Testis (tissue), 3 donors: Measurements from ENCODE around the gene ABCA12. TPM values are rescaled to one million over a fixed set of nuclear protein-coding genes. Genes with fewer than 3 reads are reported as not detected.

Source experiments
- DNase-seq: peaks from one replicate; pipeline ENCODE4 v3.0.0-alpha.2; 2019
- H3K27ac ChIP-seq, 2 donors: fragments of 200-600 bp; sonication (generic); one replicate each; pipeline ENCODE4 v1.5.1; 2019
- H3K27me3 ChIP-seq: fragments of 200-600 bp; sonication (generic); one replicate; pipeline ENCODE4 v1.5.1; 2019
- H3K36me3 ChIP-seq: fragments of 200-600 bp; sonication (generic); one replicate; pipeline ENCODE4 v1.5.1; 2017; ENCODE audit warnings: low read depth; ENCODE audit errors: missing control alignments
- H3K4me1 ChIP-seq: fragments of 200-600 bp; sonication (generic); one replicate; pipeline ENCODE4 v1.5.1; 2019
- H3K4me3 ChIP-seq, 2 donors: fragments of 200-600 bp; sonication (generic); one replicate each; pipeline ENCODE4 v1.5.1; 2017 to 2019
- H3K9me3 ChIP-seq: fragments of 200-600 bp; sonication (generic); one replicate; pipeline ENCODE4 v1.5.1; 2017
- CTCF ChIP-seq, 3 experiments: fragments of 450-650 bp in 2 of 3; fragments of 200-600 bp in 1 of 3; sonication (generic) in 1 of 3; IDR thresholded peaks; one replicate each; pipeline ENCODE4 v1.5.1; 2016 to 2019; ENCODE audit warnings: antibody characterized with exemption in 3 of 3, mild to moderate bottlenecking in 2 of 3, moderate library complexity in 1 of 3
- POLR2A ChIP-seq: fragments of 450-650 bp; IDR thresholded peaks from one replicate; pipeline ENCODE4 v1.6.1; 2017; ENCODE audit warnings: antibody characterized with exemption, mild to moderate bottlenecking, moderate library complexity
- WGBS, 2 donors: methylation state at CpG; one replicate each; pipeline ENCODE4 v1.1.5; 2018; 5-methylcytosine and 5-hydroxymethylcytosine counted together
- intact Hi-C: fragments of 100-400 bp; cut with DNase I; formaldehyde crosslinking; loops from one replicate; pipeline ENCODE4 v1.15.1; 2023; ENCODE audit warnings: low total_unique reads
- polyA plus RNA-seq: library from polyadenylated mRNA; stranded (reverse); fragments of 350-450 nt; fragmentation: Illumina TruSeq; extraction: RNeasy Lipid Tissue Mini Kit (QIAGEN cat#74804); gene quantifications from one replicate; pipeline ENCODE4 v1.2.3, GENCODE V29; 2014; ENCODE audit warnings: low read depth, low replicate concordance; ENCODE audit not compliant: insufficient read depth
- total RNA-seq, 2 donors: library from RNA; depleted of rRNA; stranded (reverse); fragments of >200 nt; gene quantifications; one replicate each; pipeline ENCODE4 v1.2.3, GENCODE V29; 2016

Gene ABCA12
- total and polyA plus RNA-seq, 3 donors from 2014 or later, result 1.4 to 1.8 (median 1.6) TPM

- no peaks in the 10 kb centered on the region for H3K27me3 ChIP-seq
- 35 to 41% methylated on average over 2 of the region's 2 CpGs for WGBS, 2 donors
- no peak overlapping the region for H3K27ac ChIP-seq
- no peak for DNase-seq
- TF ChIP-seq CTCF (IDR thresholded peaks at IDR 0.05), result no peak
- no peak for TF ChIP-seq POLR2A
- no peaks in the 10 kb centered on the region for H3K36me3 ChIP-seq
- H3K4me1 ChIP-seq, result no peaks in the 10 kb centered on the region
- intact Hi-C loops, result no loop called here
- H3K9me3 ChIP-seq, result no peaks in the 10 kb centered on the region
- H3K4me3 ChIP-seq, result no peak overlapping the region
These were observed 78.7 kb downstream of the ABCA12 start for GRCh38 chr2:215059724-215060123.

- Histone ChIP-seq H3K4me1 (no peaks in the 10 kb centered on the region), H3K36me3 (no peaks in the 10 kb centered on the region), H3K9me3 (no peaks in the 10 kb centered on the region), H3K27ac (no peak overlapping the region), H3K27me3 (no peaks in the 10 kb centered on the region), H3K4me3 (no peak overlapping the region)
- intact Hi-C loops, result no loop called here
- 76 to 88% methylated on average over 2 of the region's 2 CpGs for WGBS, 2 donors
- no peak for TF ChIP-seq CTCF (IDR thresholded peaks at IDR 0.05)
- DNase-seq, result no peak
These were observed 82.5 kb downstream of the ABCA12 start for GRCh38 chr2:215055891-215056290.

DNA sequence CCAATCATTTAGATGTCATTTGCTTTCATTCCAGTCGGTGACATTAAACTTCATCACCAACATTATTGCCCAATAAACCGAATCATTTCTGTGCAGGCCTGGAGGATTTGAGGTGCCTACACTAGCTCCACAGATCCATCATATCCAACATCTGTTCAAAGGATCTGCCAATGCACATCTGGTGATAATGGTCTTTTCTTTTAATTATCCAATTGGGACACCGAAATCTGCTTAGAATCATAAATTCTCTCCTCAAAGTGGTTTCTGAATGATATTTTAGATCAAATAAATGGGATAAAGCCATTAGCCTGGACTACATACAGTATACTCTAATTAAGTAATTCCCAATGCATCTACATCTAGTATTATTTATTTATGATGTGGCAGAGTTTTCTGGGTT, 85.6 kb downstream of the ABCA12 start:
- Histone ChIP-seq H3K36me3 (no peaks in the 10 kb centered on the region), H3K27ac (no peak overlapping the region), H3K4me3 (no peak overlapping the region), H3K4me1 (no peaks in the 10 kb centered on the region), H3K27me3 (no peaks in the 10 kb centered on the region), H3K9me3 (no peaks in the 10 kb centered on the region)
- intact Hi-C loops, result no loop called here
- no peak for TF ChIP-seq POLR2A
- TF ChIP-seq CTCF (IDR thresholded peaks at IDR 0.05), result no peak
- no peak for DNase-seq
- WGBS, 2 donors, result 90 to 93% methylated on average over 3 of the region's 3 CpGs

GRCh38 chr2:215052404-215052803, 86.0 kb downstream of the ABCA12 start:
- H3K9me3 ChIP-seq, result no peaks in the 10 kb centered on the region
- intact Hi-C loops, result no loop called here
- H3K27me3 ChIP-seq, result no peaks in the 10 kb centered on the region
- WGBS, 2 donors, result 88 to 93% methylated on average over 3 of the region's 3 CpGs
- H3K4me3 ChIP-seq, result no peak overlapping the region
- no peak for TF ChIP-seq POLR2A
- TF ChIP-seq CTCF (IDR thresholded peaks at IDR 0.05), result no peak
- H3K4me1 ChIP-seq, result no peaks in the 10 kb centered on the region
- H3K27ac ChIP-seq, result no peak overlapping the region
- no peak for DNase-seq
- H3K36me3 ChIP-seq, result no peaks in the 10 kb centered on the region

DNA sequence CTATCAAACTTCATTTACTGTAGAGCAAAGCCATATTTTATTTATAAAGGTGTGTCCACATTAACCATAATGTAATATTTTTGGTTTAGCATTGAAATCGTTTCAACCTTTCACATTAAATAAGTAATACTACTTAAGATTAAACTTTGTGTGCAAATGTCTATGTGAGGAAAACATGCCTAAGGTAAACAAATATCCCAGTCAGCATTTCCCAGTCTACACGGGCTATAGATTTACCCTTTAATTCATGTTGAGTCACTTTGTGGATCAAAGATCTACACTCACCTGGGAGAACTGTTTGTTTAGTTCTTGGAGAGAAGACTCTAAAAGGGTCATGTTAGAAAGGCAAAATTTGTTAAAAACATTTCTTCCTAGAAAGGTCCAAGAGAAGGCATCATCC, 89.1 kb downstream of the ABCA12 start:
- DNase-seq, result no peak
- TF ChIP-seq POLR2A (no peak), CTCF (IDR thresholded peaks at IDR 0.05) (no peak)
- no peaks in the 10 kb centered on the region for H3K36me3 ChIP-seq
- intact Hi-C loops, result no loop called here
- no peaks in the 10 kb centered on the region for H3K9me3 ChIP-seq
- no peaks in the 10 kb centered on the region for H3K4me1 ChIP-seq
- no peaks in the 10 kb centered on the region for H3K27me3 ChIP-seq
- no peak overlapping the region for H3K27ac ChIP-seq
- WGBS, 2 donors, result 88 to 92% methylated on average over 2 of the region's 2 CpGs
- H3K4me3 ChIP-seq, result no peak overlapping the region
